ENCODE measurements around the gene AP3B2.

- TF ChIP-seq CTCF (IDR thresholded peaks at IDR 0.05) (no peak), POLR2A (IDR thresholded peaks at IDR 0.05) (no peak)
Observed at GRCh38 chr15:82726816-82727215, 17.1 kb upstream of the AP3B2 start.
